DMS53 (cell line): Measurements from ENCODE around the gene FOXJ1.

ENCODE experiments used
- DNase-seq: peaks from one replicate; lab custom pipeline; 2025; lab: John Stamatoyannopoulos, UW

Gene FOXJ1

DNA sequence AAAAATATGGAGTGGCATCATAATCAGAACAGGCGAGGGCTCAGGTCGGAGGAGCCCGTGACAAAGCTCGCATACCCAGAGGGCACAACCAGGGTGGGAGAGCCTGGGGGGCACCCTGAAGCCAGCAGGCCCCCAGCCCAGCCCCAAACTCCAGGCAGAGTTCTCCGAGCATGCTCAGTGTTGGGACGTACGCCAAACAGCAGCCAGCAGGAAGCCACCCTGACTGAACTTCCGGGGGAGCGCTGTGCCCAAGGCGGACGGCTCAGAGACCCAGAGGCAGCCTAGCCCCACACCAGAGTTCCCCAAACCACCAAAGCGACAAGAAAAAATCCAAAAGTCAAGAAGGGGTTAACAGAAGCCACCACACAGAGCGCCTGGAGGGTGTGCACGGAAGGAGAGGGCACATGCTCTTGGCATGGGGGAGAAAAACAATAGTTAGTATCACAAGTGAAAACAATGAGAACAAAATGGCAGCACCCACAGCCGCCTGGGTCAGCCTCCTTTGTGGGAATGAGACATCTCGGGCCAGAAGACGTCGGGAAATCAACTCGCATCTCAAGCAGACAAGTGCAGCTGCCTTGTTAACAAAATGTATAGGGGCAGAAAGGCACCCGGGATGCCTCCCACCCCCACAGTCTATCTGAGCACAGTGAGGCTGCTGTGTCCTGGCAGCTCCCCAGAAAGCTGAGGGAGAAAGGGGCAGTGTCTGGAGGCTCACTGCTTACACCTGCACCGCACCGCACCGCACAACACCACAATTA, 49.3 kb downstream of the FOXJ1 start:
- DNase-seq, result no peak

DNA sequence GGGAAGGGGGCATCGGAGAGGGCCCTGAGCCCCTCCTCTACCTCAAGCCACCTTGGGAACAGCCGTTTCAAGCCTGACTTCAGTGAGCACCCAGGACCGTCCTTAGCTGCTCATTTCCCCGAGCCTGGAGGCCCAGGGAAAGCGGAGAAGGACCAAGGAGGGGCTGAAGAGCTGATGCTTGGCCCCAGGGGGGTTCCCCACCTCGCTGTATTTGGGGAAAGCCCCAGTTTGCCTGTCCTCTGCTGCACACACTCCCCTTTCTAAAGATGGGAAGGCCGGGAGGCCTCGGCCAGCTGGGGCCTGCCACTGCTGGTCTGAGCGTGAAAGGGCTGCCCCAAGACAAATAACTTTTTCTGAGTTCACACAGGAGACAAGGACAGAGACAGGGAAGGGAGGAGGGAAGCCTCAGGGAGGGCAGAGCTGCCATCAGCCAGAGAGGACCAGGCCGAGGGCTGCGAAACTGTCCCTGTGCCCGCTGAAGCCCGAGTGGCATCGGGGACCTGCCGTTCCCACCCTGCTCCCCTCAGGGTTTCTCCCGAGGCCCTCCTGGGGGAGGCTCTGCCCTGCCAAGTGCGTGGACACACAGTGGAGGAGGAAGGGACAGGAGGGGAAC, 50.4 kb downstream of the FOXJ1 start:
- DNase-seq, result no peak

DNA sequence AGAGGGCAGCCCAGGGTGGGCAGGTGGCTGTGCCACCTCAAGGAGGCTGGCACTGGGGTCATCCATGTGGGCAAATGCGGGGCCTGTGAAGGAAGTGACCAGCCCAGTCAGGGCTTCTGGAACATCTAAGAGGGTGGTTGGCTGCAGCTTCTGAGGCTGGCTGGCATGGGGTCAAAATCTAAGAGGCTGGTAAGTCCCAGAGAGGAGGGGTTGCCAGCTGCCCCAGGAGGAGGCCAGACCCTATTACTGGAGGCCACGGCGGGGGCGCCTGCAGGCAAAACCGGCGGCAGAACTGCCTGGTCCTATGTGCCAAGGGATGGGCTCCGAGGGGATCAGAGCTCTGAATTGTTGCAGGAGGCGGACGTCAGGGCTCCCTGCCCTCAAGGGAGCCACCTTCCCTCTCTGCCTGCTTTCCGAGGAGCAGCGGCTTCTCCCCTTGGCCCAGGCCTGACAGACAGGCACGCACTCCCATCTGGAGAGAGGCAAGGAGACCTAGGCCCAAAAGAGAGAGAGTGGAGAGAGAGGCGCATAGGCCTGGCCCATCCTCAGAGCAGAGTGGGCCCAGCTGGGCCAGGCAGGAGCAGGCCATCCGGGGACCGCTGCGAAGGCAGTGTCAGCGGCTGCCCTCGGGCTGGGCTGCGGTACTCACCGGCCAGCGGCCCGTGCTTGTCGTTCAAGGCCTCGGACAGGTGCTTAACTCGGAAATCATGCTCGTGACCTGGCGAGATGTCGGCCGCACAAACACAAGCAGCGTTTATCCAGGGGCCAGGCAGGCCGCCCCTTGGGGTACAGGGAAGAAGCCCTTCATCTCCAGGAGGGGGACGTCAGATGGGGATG, 51.1 kb downstream of the FOXJ1 start:
- no peak for DNase-seq

DNA sequence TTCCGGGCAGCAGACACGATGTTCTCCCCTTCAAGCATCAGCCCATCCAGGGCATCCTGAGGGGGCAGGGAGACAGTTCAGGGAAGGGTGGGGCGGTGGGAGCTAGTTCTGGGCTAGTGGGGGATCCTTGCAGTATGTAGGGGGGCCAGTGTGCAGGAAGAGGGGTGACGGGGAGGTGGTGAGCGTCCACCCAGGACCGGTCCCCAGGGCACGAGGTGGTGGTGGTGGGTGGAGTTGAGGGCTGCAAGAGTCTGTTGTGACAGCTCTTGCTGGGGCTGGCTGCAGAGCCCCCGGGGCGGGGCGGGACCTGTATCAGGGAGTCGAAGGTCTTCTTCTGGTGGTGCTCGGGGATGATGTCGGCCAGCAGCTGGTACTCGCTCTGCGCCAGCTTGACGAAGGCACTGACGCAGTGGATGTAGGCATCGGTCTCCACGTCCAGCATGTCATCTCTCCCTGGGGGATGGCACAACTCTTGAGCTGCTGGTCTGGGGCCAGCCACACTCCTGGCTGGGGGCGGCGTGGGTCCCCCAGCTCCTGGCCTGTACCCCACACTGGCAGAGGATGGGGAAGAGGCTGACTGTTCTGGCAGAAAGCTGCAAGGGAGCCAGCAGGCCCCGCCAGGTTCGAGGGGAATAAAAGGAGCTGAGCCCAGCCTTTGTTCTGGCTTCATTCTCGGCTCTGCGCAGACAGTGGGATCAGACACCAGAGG, 52.0 kb downstream of the FOXJ1 start:
- no peak for DNase-seq

DNA sequence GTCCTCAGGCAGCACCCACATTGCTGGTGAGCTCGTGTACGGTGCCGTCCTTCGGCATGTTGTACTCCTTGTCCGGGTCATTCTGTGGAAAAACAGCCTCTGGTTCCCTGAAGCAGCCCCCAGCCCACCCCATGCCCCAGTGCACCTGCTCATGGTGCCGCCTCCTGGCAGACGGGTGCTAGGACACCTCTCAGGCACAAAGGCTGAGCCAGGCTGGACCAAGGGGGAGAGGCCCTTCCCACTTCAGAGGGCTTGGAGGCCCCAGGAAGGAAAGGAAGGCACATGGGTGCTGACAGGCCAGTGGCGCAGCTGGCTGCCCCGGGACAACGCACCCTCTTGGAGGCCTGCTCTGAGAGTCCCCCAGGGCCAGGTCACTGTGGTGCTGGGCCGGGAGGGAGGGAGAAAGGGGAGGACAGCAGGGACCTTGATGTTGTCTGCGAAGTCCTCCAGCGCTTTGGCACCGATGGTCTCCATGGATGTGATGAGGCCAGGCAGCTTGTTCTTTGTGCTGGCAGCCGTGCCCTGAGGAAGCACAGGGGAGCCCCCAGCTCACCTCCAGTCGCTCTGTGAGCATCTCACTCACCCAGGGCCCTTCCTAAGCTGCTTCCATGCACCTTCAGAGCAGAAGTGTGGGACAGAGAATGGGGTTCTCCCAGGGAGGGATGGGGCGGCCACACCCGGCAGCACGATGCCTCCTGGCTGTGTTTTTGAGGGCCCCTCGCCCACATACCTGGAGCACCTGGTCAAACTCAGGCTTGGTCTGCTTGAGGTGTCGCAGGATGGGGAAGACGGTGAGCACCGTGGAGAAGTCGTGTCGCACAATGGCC, 52.8 kb downstream of the FOXJ1 start:
- DNase-seq, result peak; percentile 45

DNA sequence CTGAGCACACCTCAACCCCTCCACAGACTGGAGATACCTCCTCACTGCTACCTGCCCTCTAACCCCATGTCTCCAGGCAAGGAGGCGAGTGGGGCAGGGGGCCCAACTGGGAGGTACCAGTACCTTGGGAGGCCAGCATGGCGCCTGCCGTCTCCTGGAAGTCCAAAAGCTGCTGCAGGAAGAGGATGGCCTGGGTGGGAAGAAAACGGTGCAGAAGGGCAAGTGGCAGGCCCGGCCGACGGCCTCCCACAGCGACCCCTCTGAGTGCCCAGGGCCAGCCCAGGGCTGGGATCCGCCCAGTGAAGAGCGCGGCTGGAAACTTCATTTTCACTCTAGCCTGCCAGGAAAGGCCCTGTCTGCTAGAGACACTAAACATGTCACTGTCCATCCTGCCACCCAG, 53.5 kb downstream of the FOXJ1 start:
- DNase-seq, result no peak

DNA sequence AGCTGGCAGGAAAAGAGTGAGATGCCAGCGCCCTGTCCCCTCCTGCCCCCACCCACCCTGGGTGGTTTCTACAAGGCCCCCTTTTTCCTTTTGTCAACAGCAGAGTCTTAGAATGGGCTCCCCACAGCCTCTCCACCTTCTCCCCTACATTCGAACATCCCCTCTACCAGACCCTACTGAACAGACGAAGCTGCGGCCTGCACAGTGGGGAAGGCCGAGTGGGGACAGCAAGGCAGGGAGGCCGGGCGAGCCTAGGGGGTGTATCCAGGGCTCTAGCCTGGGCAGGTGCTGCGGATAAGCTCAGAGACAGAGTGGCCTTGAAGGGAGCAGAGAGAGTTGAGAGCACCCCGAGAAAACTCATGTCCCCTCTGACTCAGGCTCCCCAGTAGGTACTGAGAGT, 54.7 kb downstream of the FOXJ1 start:
- DNase-seq, result no peak
